ENCODE measurements around the gene FGF22.

GRCh38 chr19:596263-596655 is 43.4 kb upstream of the FGF22 start:
- TF ChIP-seq CTCF (IDR thresholded peaks at IDR 0.05) (no peak), POLR2A (IDR thresholded peaks at IDR 0.05) (no peak), POLR2AphosphoS5 (IDR thresholded peaks at IDR 0.05) (no peak)

All from upper lobe of left lung (tissue), 4 donors.